Measurements from ENCODE around the gene TCP11L2.

GRCh38 chr12:106287364-106287763 is 15.2 kb upstream of the TCP11L2 start:
- TF ChIP-seq CTCF (IDR thresholded peaks at IDR 0.05; ENCODE audit: low read depth, low read length) (no peak), EZH2phosphoT487 (IDR thresholded peaks at IDR 0.05; ENCODE audit: low read depth) (no peak)
